Tongue (tissue), 2 donors: Measurements from ENCODE around the gene NUP62. TPM values are rescaled to one million over a fixed set of nuclear protein-coding genes. Genes with fewer than 3 reads are reported as not detected.
A peak's percentile ranks its signal among the peaks of the same experiment; 100 is the strongest.

Source experiments
- DNase-seq: peaks from one replicate; pipeline ENCODE4 v3.0.0-alpha.2; 2015
- total RNA-seq: library from RNA; depleted of rRNA; stranded (reverse); fragments of >200 nt; gene quantifications from one replicate; pipeline ENCODE4 v1.2.3, GENCODE V29; 2014

NUP62 gene
- total RNA-seq, 1 donor from 2014 or later: 33.1 TPM

GRCh38 chr19:49924004-49924880 is 5.1 kb downstream of the NUP62 start:
- peak; percentile 45 for DNase-seq

DNA sequence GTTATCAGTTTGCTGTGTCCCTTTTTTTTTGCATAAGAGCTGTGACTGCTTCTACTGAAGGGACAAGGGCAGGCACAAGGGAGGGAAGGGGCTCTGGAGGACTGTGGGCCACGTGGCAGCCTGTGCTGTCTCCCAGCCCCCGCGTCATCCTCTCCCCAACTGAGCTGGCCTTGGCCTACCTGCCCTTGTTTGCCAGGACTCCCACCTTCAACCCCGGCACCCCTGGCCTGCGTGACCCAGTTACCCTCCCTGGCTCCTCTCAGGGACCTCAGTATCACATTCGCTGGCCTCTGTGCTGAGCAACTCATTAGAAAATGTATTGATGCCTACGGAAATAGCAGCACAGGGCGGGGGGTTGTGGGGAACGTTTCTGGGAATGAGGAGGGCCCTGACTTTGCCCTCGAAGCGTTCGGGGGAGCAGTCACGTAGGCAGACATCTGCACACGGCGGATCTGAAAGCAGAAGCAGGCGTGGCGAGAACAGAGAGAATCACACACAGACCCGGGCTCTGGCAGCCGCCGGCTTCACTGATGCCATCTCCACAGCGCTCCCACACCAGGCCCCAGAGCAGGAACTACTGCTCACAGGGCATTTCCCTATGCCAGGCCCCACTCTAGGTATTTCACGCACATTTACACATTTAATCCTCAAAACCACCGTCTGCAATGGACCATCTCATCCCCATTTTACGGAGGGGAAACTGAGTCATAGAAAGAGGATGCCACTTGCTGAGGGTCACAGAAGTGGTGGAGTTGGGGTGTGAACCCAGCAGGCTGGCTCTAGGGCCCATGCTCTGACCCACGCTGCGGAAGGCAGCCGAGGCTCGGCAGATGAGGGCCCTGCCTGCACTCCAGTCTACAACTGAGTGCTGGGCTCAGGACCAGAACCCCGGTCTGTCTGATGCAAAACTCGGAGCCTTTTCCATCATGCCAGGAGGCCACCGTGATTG is 6.0 kb downstream of the NUP62 start:
- no peak for DNase-seq

DNA sequence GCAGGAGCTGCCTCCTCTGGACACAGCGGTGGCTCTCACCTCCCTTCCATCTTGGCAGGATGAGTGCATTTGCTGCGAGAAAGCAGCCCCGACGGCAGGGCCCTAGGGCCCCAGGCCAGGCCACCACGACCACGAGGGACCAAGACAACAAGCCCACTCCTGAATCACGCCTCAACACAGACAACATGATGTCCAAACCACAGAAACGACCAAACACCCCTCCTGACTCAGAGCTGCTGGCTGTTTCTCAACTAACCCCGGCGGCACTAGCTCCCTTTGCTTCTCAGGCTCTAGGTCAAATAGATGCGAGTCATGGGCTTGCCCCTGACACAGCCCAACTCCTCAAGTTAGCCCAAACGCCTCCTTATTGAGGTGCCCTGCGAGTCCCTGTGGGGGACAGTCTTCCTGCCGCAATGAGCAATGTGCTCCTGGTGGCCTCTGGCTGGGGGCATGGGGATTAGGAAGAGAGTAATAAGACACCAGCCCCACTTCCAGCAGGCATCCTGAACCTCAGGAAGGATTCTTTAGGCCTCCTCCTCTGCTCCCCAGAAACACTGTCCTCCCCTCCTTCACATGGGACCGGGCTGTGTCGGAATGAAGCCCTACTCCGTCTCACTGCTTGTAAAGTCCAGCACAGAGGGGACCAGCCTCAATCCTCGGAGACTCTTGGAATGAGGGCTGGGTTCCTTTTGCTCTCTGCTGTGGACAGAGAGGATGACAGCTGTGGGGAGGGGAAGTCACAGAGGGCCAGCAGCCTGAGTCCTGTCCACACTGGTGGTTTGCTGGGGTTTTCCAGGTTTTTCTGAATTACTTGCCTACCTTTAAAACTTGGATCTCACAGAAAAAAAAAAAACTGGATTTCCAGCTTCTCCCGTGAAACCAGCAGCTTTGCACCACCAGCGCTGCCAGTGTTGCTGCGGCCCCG is 7.2 kb downstream of the NUP62 start:
- no peak for DNase-seq

- DNase-seq: no peak
These were observed 8.5 kb downstream of the NUP62 start for GRCh38 chr19:49920624-49921363.

DNA sequence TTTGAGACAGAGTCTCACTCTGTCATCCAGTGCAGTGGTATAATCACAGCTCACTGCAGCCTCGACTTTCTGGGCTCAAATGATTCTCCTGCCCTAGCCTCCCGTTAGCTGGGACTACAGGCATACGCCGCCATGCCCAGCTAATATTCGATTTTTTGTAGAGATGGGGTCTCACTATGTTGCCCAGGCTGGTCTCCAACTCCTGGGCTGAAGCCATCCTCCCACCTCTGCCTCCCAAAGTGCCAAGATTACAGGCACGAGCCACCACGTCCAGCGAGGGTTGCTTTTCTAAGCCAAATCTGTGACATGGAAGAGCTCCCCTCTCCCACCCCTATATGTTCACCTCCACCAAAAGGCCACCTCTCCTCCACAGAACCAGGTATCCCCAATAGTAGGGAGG is 11.2 kb downstream of the NUP62 start:
- DNase-seq: no peak

- no peak for DNase-seq
These were observed 12.2 kb downstream of the NUP62 start for GRCh38 chr19:49916839-49917733.

DNA sequence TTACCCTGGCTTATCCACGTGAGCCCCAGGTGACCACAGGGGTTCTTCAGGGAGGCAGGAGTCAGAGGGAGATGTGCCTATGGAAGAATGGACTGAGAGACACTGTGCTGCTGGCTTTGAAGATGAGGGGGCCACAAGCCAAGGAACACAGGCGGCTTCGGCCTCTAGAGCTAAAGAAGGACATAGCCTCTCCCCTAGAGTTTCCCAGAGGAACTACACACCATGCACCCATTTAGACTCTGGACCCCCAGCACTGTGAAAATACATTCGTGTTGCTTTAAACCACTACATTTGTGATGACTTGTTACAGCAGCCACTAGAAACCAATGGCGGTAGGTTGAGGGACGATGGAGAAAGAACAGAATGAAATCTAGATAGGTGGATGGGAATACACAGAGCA is 14.0 kb downstream of the NUP62 start:
- DNase-seq: no peak

DNA sequence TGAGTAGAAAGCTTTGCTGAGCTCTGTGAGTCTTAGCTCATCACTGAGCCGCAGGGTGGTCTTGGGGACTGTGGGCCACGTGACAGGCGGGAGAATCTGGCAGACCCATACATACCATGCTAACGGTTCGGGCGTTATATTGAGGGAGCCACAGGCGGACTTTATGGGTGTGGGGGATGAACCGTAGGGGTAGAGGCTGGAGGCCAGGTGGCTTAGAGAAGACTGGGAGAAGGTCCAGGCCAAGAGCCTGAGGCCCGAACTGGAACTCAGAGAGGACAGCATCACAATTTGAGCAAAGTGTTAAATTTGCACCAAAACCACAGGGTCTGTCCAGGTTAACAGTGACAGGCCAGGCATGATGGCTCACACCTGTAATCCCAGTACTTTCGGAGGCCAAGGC is 15.6 kb downstream of the NUP62 start:
- no peak for DNase-seq

DNA sequence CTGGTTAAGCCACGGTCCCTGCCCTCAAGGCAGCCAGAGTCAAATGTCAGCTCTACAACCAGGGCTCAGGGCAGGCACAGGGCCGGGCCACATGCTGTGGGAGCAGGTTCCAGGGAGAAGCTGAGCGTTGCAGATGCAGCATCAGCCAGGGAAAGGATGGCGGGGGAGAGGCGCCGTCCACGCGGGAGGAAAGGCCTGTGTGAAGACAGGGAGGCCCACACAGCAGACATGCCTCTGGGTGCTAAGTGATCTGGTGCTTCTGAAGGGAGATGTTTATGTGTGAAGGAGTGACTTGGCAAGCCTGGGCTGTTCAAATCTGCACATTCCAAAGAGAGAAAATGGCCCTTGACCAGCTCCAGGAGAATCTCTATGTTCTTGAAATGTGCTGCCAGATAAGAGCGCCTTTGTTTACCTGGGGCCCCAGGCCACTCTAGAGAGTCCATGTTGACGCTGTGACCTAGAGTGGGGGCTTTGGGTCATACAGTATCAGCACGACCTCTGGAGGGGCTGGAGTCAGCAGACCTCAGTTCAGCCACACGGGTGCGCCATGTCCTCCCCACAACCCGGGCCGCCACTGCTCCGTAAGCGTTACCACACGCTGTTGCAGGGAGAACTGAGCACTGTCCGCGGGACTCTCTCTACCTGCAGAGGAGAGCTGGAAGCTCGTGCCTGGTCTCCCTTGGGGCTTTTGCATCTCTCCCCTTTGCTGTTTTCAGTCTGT is 16.2 kb downstream of the NUP62 start:
- DNase-seq: no peak

GRCh38 chr19:49911381-49912145 is 17.7 kb downstream of the NUP62 start:
- DNase-seq: no peak

DNA sequence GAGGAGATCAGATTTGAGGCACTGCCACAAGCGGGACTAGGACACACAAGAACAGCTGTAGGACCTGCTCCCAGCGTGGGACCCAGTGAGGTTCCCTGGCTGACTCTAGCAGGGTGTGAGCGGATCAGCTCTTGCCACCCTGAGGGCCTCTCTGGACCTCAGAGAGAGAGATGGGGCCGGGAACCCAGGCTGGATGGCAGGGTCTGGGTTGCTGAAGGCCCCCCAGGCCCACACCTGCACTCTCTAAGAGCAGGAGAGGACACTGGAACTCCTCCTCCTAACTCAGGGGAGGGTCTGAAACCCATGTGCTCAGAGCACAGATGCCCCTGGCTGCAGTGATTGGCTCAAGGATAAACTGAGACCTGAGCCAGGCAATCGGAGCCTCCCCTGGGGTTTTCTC is 19.1 kb downstream of the NUP62 start:
- no peak for DNase-seq

DNA sequence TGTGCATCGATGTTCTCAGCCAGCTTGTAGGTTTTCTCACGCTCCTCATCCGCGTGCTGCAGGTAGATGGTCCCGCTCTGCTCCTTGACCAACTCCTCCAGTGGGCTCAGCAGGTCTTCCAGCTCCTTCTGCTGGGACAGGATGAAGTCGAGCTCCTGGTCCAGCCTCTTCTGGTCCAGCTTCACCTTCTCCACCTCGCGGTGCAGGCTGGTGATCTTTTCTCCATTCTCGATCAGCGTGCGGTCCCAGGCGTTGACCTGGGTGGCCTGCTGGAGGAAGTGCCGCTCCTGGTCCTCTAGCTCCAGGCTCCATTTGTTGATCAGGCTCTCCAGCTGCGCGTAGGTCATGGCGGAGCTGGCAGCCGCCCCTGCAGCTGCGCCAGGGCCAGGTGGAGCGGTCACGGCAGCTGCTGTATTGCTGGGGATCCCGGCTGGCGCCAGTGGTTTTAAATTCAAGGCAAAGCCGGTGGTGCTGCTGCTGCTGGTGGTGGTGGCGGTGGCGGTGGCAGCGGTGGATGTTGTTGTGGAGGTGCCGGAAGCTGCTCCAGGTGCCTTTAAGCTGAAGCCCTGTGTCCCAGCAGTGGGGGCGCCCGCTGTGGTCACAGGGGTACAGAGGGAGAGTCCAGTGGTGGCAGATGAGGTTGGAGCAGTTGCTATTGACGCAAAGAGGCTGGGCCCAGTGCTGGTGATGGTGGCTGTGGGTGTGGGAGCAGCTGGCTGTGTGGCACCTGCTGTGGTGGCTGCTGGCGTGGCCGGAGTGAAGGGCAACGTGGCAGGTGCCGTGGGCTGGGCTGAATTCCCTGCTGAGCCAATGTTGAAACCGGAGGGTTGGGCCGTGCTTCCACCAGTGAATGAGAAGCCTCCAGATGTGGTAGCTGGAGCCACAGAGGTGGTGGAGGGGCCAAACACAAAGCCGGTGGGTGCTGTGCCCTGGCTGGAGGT is 20.6 kb downstream of the NUP62 start:
- no peak for DNase-seq

DNA sequence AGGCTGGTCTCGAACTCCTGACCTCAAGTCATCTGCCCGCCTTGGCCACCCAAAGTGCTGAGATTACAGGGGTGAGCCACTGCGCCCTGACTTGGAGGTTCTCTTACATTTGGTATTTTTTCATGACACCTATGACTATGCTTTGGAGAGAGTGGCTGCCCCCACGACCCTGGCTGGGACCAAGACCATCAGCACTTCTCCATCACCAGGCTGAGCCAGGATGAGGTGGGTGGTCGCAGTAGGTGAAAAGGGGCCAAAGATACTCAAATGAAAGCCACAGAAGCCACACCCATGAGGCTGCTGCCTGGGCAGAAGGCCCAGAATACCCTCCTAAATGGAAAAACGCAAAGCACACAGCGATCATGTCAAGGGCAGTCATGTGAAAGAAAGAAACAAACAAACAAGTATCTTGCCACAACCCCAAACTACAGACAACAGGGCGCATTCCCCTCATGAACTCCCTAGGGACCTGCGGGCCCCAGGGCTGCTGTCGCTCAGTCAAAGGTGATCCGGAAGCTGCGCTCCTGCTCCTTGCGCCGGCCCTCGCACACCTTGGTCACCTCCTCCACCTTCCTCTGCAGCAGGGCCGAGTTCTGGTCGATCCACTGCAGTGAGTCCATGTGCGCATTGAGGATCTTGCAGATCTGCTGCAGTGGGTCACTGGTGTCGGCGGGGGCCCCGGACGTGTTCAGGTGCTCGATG is 21.4 kb downstream of the NUP62 start:
- DNase-seq: no peak

GRCh38 chr19:49906879-49907564 is 22.3 kb downstream of the NUP62 start:
- no peak for DNase-seq

- DNase-seq: no peak
These were observed 25.2 kb downstream of the NUP62 start for GRCh38 chr19:49904136-49904535.
